ENCODE measurements around the gene LYPD6B.

DNA sequence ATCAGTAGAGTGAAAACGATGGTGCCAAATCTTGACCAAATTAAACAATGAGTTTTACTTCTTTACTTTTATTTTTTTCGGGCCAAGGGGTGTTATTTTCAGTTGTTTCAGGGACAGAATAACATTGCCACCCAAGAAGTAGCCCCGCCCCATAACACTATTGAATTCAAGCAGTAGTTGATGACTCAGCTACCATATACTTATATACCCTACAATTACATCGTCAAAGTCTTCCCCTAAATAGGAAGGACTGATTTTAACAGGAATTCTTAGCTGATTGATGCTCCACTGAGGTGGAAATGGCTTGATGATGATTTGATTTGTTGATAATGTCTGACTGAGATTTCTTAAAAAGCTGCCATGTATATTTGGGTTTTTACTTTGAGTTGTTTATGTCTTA lies 24.7 kb downstream of the LYPD6B start:
- TF ChIP-seq POLR2A (IDR thresholded peaks at IDR 0.05): no peak
- TF ChIP-seq, protein P1, sequence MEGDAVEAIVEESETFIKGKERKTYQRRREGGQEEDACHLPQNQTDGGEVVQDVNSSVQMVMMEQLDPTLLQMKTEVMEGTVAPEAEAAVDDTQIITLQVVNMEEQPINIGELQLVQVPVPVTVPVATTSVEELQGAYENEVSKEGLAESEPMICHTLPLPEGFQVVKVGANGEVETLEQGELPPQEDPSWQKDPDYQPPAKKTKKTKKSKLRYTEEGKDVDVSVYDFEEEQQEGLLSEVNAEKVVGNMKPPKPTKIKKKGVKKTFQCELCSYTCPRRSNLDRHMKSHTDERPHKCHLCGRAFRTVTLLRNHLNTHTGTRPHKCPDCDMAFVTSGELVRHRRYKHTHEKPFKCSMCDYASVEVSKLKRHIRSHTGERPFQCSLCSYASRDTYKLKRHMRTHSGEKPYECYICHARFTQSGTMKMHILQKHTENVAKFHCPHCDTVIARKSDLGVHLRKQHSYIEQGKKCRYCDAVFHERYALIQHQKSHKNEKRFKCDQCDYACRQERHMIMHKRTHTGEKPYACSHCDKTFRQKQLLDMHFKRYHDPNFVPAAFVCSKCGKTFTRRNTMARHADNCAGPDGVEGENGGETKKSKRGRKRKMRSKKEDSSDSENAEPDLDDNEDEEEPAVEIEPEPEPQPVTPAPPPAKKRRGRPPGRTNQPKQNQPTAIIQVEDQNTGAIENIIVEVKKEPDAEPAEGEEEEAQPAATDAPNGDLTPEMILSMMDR (IDR thresholded peaks at IDR 0.05): no peak

Data from lower leg skin (tissue), 3 donors.